GM19240 (cell line): ENCODE results near the gene TTC34.

Experiments used
- DNase-seq: peaks from one replicate; pipeline ENCODE4 v3.0.0; 2011; ENCODE audit warnings: low spot score; ENCODE audit not compliant: insufficient read length

The TTC34 gene

DNA sequence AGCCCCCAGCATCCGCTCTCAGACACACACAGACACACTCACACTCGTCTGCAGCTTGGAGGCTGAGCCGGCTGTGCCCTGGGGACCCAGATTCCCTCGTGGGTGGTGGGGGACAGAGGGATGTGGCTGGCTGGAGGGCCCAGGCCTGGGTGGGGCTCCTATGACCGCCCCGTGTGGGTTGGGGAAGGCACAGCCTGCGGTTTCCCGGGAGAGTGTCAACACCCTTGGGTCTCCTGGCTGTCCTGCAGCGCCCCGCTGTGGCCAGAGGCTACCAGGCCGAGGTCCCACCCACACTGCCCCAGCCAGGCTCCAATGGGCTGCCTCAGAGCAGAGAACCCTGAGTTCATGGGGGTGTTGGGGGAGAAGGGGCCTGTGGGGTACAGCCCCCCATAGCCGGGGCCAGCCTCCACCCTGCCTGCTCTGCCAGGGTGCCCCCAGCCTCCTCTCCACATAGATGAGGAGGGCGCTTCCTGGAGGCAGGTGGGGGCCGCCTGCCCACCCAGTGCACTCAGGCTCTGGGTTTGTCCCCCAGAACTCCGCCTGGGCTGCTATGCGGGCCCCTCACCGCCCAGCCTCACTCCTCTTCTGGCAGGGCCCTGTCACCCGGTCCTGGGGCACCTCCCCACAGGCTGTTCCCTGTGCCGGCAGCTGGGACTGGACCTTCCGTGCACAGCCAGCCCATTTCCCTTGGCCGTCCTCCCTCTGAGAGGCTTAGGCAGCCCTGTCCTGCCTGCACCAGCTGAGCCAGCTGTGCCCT, at the start of gene TTC34:
Gene TTC34 (minus strand): TSS at position 159 of the 757 bp plus-strand sequence. CDS start 866 bp downstream, outside the sequence.
- DNase-seq = peak; percentile 37

- no peak for DNase-seq
Observed at GRCh38 chr1:2850502-2850901, 49.0 kb upstream of the TTC34 start.

GRCh38 chr1:2848006-2848670, 46.6 kb upstream of the TTC34 start:
- DNase-seq = no peak

DNA sequence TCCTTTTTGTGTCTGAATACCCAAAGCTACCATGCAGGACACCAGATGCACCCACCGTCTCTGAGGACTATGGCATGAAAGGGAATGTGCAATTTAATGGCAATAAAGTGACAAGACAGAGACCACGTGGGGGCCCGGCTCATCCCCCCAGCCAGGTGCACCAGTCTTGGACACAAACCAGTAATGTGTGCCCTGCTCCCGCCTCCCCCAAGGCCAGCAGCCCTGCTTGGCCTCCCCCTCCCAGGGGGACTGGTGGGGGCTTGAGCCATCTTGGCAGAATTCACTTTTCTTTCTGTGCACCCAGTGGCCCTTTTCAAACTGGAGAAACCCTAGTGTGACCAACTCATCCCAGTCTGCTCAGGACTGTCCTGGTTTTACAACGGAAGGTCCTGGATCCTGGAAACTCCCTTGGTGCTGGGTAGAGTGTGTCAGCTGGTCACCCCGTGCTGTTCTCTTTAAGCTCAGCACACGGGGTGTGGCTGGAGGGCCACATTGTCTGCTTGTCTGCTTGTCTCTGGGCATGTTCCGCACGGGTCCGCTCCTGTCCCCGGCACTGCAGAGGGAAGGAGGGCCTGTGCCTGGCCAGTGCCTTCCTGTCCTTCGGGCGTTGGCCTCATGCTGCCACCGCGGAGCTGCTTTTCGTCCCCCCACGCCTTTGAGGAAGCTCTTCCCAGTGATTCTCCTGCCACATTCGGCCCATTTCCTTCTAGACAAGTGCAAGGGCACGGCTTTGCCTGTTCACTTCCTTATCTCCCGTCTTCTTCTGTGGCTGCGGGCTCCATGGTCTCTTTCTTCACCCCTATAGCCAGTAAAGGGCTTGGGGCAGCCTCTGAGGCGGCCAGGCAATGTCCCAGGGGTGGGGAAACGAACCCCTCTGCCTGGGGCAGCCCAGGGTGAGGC, 45.8 kb upstream of the TTC34 start:
- DNase-seq = no peak

- no peak for DNase-seq
Observed at GRCh38 chr1:2845869-2846268, 44.4 kb upstream of the TTC34 start.

DNA sequence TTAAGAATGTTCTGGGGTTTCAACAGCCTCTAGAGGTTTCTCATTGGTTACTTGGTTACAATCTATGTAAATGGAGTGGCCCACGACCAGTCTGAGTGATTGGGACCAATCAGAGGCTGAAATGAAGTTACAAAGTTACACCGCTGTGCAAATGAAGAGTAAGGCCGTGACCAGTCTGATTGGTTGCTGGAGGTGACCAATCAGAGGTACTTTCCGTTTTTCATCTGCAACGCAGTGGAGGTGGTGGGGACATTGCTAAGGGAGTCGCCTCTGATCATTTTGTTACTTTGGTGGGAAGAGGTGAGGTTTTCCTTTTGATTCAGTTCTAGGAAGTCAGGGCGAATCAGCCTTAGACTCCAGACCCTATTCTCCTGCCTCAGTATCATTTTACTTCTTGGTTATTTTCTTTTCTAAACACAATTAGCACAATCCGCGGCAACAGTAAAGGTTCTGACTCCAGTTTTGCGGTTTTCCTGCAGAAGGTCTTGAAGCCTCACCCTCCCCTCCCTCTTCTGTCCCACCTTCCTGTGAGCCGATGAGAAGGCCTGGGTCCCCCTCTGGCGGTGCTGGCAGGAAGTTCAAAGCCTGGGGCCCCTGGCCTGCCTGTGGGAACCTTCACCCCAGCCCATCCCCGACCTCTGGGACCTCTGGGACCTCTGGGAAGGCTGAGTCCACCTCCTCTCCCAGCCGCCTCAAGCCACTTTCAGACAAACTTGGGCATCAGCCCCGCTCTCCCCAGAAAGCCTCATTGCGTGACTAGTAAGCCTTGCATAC, 38.7 kb upstream of the TTC34 start:
- no peak for DNase-seq

- DNase-seq = no peak
Observed at GRCh38 chr1:2837823-2838222, 36.3 kb upstream of the TTC34 start.

DNA sequence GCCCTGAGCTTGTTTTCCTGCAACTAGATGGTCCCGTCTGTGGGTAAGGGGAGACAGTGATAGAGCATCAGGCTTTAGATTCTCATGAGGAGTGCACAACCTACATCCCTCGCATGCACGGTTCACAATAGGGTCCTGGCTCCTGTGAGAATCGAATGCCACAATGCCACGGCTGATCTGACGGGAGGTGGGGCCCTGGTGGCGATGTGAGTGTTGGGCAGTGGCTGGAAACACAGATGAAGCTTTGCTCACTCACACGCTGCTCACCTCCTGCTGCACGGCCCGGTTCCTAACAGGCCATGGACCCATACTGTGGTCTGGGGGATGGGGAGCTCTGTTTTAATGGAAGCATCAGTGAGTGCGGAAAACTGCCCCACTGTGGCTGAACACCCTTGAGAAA, 35.8 kb upstream of the TTC34 start:
- DNase-seq = no peak

GRCh38 chr1:2836333-2836970, 35.0 kb upstream of the TTC34 start:
- no peak for DNase-seq

- DNase-seq = no peak
Observed at GRCh38 chr1:2835650-2836159, 34.2 kb upstream of the TTC34 start.

GRCh38 chr1:2834741-2835564, 33.5 kb upstream of the TTC34 start:
- no peak for DNase-seq

DNA sequence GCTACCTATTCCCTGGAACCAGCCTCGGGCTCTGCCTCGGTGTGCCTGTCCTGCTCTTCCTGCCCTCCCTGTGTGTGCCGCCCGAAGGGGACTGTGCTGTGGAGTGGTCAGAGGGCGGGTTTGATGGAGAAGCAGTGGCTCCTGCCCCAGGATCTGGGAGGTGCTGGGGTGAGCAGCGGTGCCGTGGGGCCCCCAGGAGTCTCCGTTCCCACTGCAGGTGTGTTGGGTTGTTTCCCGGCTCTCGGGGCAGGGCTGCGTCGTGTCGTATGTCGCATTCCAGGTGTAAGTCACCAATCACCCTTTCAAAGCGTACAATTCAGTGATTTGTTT, 32.6 kb upstream of the TTC34 start:
- no peak for DNase-seq

DNA sequence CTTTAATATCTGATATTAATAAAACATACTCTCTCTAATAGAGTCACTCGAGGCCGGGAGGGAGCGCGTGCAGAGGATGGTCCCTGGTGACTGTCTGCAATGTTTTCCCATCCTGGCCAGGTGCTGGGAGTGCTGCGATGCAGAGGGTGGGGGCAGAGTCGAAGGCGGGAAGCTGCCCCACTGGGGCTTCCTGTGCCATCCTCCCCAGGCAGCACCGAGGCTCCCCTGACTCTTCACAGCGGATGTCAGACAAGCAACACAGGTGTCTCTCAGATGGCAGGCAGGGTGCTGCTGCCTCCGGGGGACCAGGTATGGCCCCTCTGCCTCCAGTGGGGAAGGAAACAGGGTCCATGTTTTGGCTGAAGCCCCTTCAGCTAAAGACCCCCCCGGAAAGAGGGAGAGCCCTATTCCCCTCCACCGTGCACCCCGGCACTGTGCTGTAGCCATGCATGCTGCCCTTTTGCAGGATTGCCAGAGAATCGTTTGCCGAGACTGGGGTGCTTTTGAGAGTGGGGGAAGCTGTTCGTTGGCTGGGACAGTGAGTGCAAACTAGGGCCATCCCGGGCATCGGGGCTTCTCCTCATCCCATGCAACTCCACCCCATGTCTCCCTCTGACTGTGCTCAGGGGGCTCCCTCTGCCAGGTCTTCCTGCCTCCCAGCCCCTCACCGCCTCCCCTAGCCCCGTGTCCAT, 32.1 kb upstream of the TTC34 start:
- DNase-seq = no peak

GRCh38 chr1:2832506-2833453, 31.3 kb upstream of the TTC34 start:
- no peak for DNase-seq

DNA sequence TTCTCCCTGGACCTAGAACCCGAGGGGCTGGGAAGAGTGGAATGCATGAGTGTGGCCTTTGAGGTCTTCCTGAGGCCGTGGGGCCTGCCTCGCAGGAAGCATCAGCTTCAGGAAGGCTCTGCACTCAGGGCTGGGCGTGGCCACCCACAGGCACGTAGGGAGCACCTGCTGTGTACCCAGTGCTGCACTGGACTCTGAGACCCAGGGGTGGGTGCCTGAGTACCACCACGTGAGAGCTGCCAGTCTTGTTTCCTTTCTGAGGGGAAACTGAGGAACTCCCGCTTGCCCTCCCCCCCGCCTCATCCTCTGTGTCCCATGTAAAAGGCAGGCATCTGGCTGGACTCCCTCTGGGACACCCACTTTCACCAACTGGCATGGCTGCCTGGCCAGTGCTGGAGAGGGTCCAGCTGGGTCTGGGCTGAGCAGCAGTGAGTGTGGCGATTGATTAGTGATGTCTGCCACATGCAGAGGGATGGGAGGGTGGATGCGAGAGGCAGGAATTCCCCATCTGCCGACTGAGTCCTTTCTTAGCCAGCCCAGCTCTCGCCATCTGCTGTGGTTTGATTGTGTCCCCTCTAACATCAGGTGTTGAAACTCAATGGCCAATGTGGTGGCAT, 30.2 kb upstream of the TTC34 start:
- DNase-seq = no peak

DNA sequence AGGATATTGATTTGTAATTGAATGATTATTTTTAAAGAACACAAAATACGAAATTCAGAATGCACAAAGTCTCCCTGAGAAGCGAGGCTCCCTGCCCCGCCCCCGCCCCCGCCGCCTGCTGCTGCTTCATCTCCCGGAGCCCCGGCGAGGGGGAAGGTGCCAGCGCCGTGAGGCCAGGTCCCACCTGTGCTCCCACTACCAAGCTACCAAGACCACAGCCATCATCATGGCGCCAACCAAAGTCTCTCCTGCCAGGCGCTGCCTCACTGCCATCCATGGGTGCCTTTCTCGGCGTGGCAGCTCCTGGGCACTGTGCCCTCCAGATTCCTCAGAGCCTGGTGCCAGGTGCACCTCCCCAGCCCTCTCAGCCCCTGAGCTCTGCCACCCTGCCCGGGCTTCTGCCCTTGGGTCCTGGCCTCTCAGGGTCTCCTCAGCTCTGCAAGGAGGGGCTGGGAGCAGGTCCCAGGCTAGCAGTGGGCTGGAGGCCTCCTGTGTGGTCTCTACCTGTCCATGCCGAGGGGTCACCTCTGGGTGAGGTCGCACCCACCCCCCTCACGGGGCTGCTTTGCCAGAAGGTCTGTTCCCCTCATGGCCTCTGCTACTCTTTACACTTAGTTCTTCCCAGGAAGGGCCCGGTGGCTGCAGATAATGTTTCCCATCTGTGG, 29.4 kb upstream of the TTC34 start:
- DNase-seq = no peak
